ENCODE results near the gene CYP46A1.
"Not testable (repeated sequence)": the region's sequence is repeated elsewhere in the genome, so short reads cannot be mapped to it uniquely, and the experiment has no call there.

The CYP46A1 gene

GRCh38 chr14:99656171-99656570 lies 27.9 kb upstream of the CYP46A1 start:
- no peak for DNase-seq (ENCODE audit: low read depth)
- H3K4me3 ChIP-seq (ENCODE audit: low read depth, low read length) = no peak overlapping the region
- TF ChIP-seq CTCF (IDR thresholded peaks at IDR 0.05; ENCODE audit: low read depth, low read length, missing control alignments) = no peak
- in situ Hi-C loops (cut with HindIII; ENCODE audit: low sequenced_read_pairs) = no loop called here

- no peak for DNase-seq (ENCODE audit: low read depth)
- no peak for TF ChIP-seq CTCF (IDR thresholded peaks at IDR 0.05; ENCODE audit: low read depth, low read length, missing control alignments)
- in situ Hi-C loops (cut with HindIII; ENCODE audit: low sequenced_read_pairs) = no loop called here
- H3K4me3 ChIP-seq (ENCODE audit: low read depth, low read length) = no peak overlapping the region
Measured at GRCh38 chr14:99657645-99658155, 26.4 kb upstream of the CYP46A1 start.

- no peak for TF ChIP-seq CTCF (IDR thresholded peaks at IDR 0.05; ENCODE audit: low read depth, low read length, missing control alignments)
- no peak overlapping the region for H3K4me3 ChIP-seq (ENCODE audit: low read depth, low read length)
- in situ Hi-C loops (cut with HindIII; ENCODE audit: low sequenced_read_pairs) = no loop called here
- DNase-seq (ENCODE audit: low read depth) = no peak
Measured at GRCh38 chr14:99658218-99658845, 25.8 kb upstream of the CYP46A1 start.

- in situ Hi-C loops (cut with HindIII; ENCODE audit: low sequenced_read_pairs) = no loop called here
- no peak for DNase-seq (ENCODE audit: low read depth)
- TF ChIP-seq CTCF (IDR thresholded peaks at IDR 0.05; ENCODE audit: low read depth, low read length, missing control alignments) = no peak
- no peak overlapping the region for H3K4me3 ChIP-seq (ENCODE audit: low read depth, low read length)
Measured at GRCh38 chr14:99659333-99659741, 24.8 kb upstream of the CYP46A1 start.

- no peak overlapping the region for H3K4me3 ChIP-seq (ENCODE audit: low read depth, low read length)
- no peak for DNase-seq (ENCODE audit: low read depth)
- TF ChIP-seq CTCF (IDR thresholded peaks at IDR 0.05; ENCODE audit: low read depth, low read length, missing control alignments) = no peak
- in situ Hi-C loops (cut with HindIII; ENCODE audit: low sequenced_read_pairs) = no loop called here
Measured at GRCh38 chr14:99660006-99660566, 24.0 kb upstream of the CYP46A1 start.

GRCh38 chr14:99660794-99661193 lies 23.3 kb upstream of the CYP46A1 start:
- DNase-seq (ENCODE audit: low read depth) = no peak
- in situ Hi-C loops (cut with HindIII; ENCODE audit: low sequenced_read_pairs) = no loop called here
- no peak for TF ChIP-seq CTCF (IDR thresholded peaks at IDR 0.05; ENCODE audit: low read depth, low read length, missing control alignments)
- H3K4me3 ChIP-seq (ENCODE audit: low read depth, low read length) = no peak overlapping the region

- in situ Hi-C loops (cut with HindIII; ENCODE audit: low sequenced_read_pairs); H3K4me3 ChIP-seq (ENCODE audit: low read depth, low read length); DNase-seq (ENCODE audit: low read depth): not testable (repeated sequence)
Measured at GRCh38 chr14:99661206-99661605, 22.9 kb upstream of the CYP46A1 start.

Data from astrocyte of the cerebellum (primary cell).